ENCODE results near the gene RAD51AP1. TPM values are rescaled to one million over a fixed set of nuclear protein-coding genes. Genes with fewer than 3 reads are reported as not detected.

RAD51AP1 gene
- total and polyA plus RNA-seq, 2 donors (not counting 3 experiments of a cell fraction or from before 2014, with no cell fraction given) = 9.0 to 23.1 TPM

- H3K4me1 ChIP-seq (ENCODE audit: control insufficient read depth, extremely low read depth, insufficient read depth, low read length) = peaks cover 23% of the 10 kb centered on the region
- H3K4me2 ChIP-seq (ENCODE audit: insufficient read depth, low read length) = no peak overlapping the region
- dilution Hi-C loops (cut with MboI; ENCODE audit: extremely low pct_ligation_motif_present, low sequenced_read_pairs) = no loop called here
- no peak overlapping the region for H2AFZ ChIP-seq (ENCODE audit: low read depth, low read length)
- H3K36me3 ChIP-seq (ENCODE audit: control insufficient read depth in 2 of 2, extremely low read depth in 1 of 2, insufficient read depth in 2 of 2, low read length in 2 of 2) = peaks cover 3 to 15% of the 10 kb centered on the region in 2 experiments
- H3K9ac ChIP-seq (replicated peaks; ENCODE audit: extremely low read depth, insufficient read depth, low read length) = no peak overlapping the region
- H3K4me3 ChIP-seq (replicated peaks in 1 of 3; ENCODE audit: insufficient read depth in 1 of 3, low read depth in 1 of 3, low read length in 3 of 3) = no peak overlapping the region
- peaks cover 39% of the 10 kb centered on the region for H3K79me2 ChIP-seq (ENCODE audit: control insufficient read depth, insufficient read depth, low read length)
- H3K27me3 ChIP-seq (ENCODE audit: control insufficient read depth in 2 of 2, insufficient read depth in 2 of 2, low read length in 2 of 2) = no peaks in the 10 kb centered on the region
- no peak for FAIRE-seq
- intact Hi-C loops (cut with micrococcal nuclease) = loop anchor here (5.0 kb wide), 2 partner anchors 214 to 664 kb away; partner anchors contain the start of genes PARP11 and TIGAR
- CTCF ChIA-PET = no interaction called here
- H4K20me1 ChIP-seq (replicated peaks; ENCODE audit: control insufficient read depth, extremely low read depth, insufficient read depth, low read length) = no peaks in the 10 kb centered on the region
- no peak for DNase-seq (ENCODE audit: low read depth, low spot score)
- no peaks in the 10 kb centered on the region for H3K9me1 ChIP-seq (replicated peaks; ENCODE audit: control insufficient read depth, extremely low read depth, insufficient read depth, low read length)
- POLR2A ChIA-PET = no interaction called here
- no peak overlapping the region for H3K27ac ChIP-seq (ENCODE audit: insufficient read depth, low read depth, low read length)
- no peaks in the 10 kb centered on the region for H3K9me3 ChIP-seq (replicated peaks; ENCODE audit: control insufficient read depth, insufficient read depth, low read length)
- no TSS peak for BruUV-seq (replicated peaks)
- TF ChIP-seq POLR2AphosphoS5 (IDR thresholded peaks at IDR 0.05; ENCODE audit: insufficient read depth, low read depth, low read length) (no peak), GATA2 (IDR thresholded peaks at IDR 0.05; ENCODE audit: insufficient read depth, insufficient read length, low read depth, low read length) (no peak), MYC (IDR thresholded peaks at IDR 0.05; ENCODE audit: low read depth, low read length) (no peak), POLR2A (IDR thresholded peaks at IDR 0.05; ENCODE audit: low read depth, low read length) (no peak), EZH2 (IDR thresholded peaks at IDR 0.05; ENCODE audit: borderline replicate concordance, low read depth, low read length, severe bottlenecking) (no peak), FOS (IDR thresholded peaks at IDR 0.05; ENCODE audit: borderline replicate concordance, insufficient read depth, low read length) (no peak), JUN (IDR thresholded peaks at IDR 0.05; ENCODE audit: borderline replicate concordance, insufficient read depth, insufficient read length, low read depth) (no peak)
- TF ChIP-seq, protein P1, sequence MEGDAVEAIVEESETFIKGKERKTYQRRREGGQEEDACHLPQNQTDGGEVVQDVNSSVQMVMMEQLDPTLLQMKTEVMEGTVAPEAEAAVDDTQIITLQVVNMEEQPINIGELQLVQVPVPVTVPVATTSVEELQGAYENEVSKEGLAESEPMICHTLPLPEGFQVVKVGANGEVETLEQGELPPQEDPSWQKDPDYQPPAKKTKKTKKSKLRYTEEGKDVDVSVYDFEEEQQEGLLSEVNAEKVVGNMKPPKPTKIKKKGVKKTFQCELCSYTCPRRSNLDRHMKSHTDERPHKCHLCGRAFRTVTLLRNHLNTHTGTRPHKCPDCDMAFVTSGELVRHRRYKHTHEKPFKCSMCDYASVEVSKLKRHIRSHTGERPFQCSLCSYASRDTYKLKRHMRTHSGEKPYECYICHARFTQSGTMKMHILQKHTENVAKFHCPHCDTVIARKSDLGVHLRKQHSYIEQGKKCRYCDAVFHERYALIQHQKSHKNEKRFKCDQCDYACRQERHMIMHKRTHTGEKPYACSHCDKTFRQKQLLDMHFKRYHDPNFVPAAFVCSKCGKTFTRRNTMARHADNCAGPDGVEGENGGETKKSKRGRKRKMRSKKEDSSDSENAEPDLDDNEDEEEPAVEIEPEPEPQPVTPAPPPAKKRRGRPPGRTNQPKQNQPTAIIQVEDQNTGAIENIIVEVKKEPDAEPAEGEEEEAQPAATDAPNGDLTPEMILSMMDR (IDR thresholded peaks at IDR 0.05; ENCODE audit: extremely low read depth in 1 of 2, insufficient read depth in 1 of 2, low read depth in 1 of 2, low read length in 2 of 2) = no peak
- TF ChIP-seq, protein P2, sequence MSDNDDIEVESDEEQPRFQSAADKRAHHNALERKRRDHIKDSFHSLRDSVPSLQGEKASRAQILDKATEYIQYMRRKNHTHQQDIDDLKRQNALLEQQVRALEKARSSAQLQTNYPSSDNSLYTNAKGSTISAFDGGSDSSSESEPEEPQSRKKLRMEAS (IDR thresholded peaks at IDR 0.05; ENCODE audit: insufficient read depth, insufficient read length) = no peak
Measured at GRCh38 chr12:4535871-4536270, 2.8 kb upstream of the RAD51AP1 start.

Data from endothelial cell of umbilical vein (primary cell).